ENCODE measurements around the gene EXD2.

The EXD2 gene

DNA sequence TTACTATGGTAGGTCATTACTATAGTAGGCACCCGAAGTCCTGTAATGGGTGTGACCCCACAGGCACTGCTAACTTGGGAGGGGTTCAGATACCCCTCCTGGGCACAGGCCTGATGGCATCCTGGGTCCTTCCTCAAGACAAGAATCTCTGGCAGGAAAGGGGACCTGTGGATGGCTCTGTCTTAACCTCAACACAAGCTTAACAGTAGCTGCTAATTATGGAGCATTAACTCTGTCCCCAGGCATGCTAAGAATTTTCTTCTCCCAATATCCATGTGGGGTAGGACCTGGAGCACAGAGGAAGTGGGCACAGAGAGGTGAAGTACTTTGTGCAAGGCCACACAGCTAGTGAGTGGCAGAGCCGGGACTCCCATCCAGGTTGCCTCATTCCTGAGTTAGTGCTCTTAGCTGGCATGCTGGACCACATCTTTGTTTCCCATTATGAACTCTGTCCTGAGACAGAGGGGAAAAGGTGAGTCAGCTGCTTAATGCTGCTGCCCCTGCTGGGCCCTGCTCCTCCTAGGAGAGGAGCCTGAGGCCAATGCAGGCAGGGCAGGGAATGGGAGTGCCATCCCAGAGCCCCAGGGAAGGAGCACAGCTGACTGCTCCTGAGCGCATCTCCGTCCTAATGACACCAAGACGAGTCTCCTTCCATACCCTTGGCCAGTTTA, 100.7 kb downstream of the EXD2 start:
- no peak overlapping the region for H3K9ac ChIP-seq (ENCODE audit: low read depth, low read length)
- no peak overlapping the region for H3K4me3 ChIP-seq (ENCODE audit: low read depth, low read length)
- 0 out of 2 replicates have a peak, but pooled peaks cover 6% of the 10 kb centered on the region for H3K4me1 ChIP-seq (ENCODE audit: control insufficient read depth, insufficient read depth, low read length)
- no peaks in the 10 kb centered on the region for H3K27me3 ChIP-seq (ENCODE audit: control insufficient read depth, insufficient read depth, low read length)
- no peak overlapping the region for H3K27ac ChIP-seq (ENCODE audit: low read depth, low read length)
- no peaks in the 10 kb centered on the region for H3K9me3 ChIP-seq (ENCODE audit: control insufficient read depth, insufficient read depth, low read length)
- no peaks in the 10 kb centered on the region for H3K36me3 ChIP-seq (ENCODE audit: control insufficient read depth, insufficient read depth, low read length)

Measured in HUES48 (cell line).